A375 (cell line): ENCODE measurements around the gene PCDHGB2. TPM values are rescaled to one million over a fixed set of nuclear protein-coding genes. Genes with fewer than 3 reads are reported as not detected.

Experiments
- total RNA-seq: library from RNA; depleted of rRNA; stranded (reverse); fragments of >200 nt; shearing (Covaris generic); gene quantifications from 2 replicates; pipeline ENCODE4 v1.2.3, GENCODE V29; 2014; rRNA removed

Gene PCDHGB2
- 1.9 and 2.3 TPM in 2 replicates for total RNA-seq

GRCh38 chr5:141359790-141360426 is at the start of gene PCDHGB2:
PCDHGB2 (plus strand) TSS chr5:141359994; CDS start chr5:141360136, 142 bp downstream.

GRCh38 chr5:141320225-141321169 is 39.3 kb upstream of the PCDHGB2 start, which contains the start of gene TAF7:
TAF7 (minus strand) TSS chr5:141320784; CDS start chr5:141320044, 740 bp downstream.

DNA sequence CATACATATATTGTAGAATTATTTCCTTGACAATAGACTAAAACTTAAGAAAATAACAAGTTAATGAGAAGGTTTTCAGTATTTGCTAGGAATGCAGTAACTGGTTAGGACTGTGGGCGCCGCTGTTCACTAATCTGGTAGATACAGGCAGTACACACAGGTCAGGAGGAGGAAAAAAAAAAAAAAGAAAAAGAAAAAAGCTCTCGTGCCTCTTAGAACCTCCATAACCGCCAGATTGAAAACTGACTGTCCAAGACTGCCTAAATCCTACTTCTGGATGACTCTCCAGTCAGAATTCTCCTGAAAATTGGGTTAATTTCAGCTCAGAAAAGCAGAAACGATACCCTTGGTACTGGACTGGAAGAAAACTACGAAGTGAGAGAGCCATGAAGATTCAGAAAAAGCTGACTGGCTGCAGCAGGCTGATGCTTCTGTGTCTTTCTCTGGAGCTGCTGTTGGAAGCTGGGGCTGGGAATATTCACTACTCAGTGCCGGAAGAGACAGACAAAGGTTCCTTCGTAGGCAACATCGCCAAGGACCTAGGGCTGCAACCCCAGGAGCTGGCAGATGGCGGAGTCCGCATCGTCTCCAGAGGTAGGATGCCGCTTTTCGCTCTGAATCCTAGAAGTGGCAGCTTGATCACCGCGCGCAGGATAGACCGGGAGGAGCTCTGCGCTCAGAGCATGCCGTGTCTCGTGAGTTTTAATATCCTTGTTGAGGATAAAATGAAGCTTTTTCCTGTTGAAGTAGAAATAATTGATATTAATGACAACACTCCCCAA is 29.3 kb upstream of the PCDHGB2 start, which contains the start of gene PCDHGA1:
Gene PCDHGA1, plus strand, starts transcription at position 216 of the 782 bp plus-strand sequence.

DNA sequence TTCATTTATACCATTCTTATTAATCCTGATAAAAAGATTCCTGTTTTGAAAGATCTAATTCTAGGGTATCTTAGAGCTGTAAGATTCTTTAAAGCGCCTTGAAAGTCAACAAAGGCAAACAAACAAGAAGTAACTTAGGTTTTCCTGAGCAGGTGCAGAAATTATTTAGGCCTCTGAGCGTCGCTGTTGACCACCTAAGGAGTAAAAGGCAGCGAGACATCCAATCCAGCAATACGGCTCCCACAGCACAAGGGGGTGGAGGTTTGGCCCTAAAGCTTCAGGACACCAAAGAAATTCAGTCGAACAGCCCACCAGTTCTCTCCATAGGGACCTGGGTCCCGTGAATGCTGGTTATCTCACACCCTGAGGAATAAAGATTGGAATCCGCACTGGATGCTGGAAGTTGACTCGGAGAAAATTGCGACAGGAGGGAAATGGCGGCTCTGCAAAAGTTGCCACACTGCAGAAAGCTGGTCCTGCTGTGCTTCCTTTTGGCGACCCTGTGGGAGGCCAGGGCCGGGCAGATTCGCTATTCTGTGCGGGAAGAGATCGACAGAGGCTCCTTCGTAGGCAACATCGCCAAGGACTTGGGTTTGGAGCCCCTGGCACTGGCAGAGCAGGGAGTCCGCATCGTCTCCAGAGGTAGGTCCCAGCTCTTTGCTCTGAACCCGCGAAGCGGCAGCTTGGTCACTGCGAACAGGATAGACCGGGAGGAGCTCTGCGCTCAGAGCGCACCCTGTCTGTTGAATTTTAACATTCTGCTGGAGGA is 21.1 kb upstream of the PCDHGB2 start, which contains the start of gene PCDHGA2:
Gene PCDHGA2, plus strand, starts transcription at position 223 of the 769 bp plus-strand sequence.

GRCh38 chr5:141343242-141343952 is 16.4 kb upstream of the PCDHGB2 start, which contains the start of gene PCDHGA3:
PCDHGA3 (plus strand) TSS chr5:141343829; CDS start chr5:141344034, 205 bp downstream.

GRCh38 chr5:141349917-141350619 is 9.7 kb upstream of the PCDHGB2 start, which contains the start of gene PCDHGB1:
PCDHGB1 (plus strand) TSS chr5:141350099; CDS start chr5:141350261, 162 bp downstream.

GRCh38 chr5:141354900-141355469 is 4.8 kb upstream of the PCDHGB2 start, which contains the start of gene PCDHGA4:
PCDHGA4 (plus strand) TSS chr5:141355021; CDS start chr5:141355108, 87 bp downstream.

GRCh38 chr5:141363952-141364660 is 4.3 kb downstream of the PCDHGB2 start, which contains the start of gene PCDHGA5:
PCDHGA5 (plus strand) TSS chr5:141364162; CDS start chr5:141364331, 169 bp downstream.

DNA sequence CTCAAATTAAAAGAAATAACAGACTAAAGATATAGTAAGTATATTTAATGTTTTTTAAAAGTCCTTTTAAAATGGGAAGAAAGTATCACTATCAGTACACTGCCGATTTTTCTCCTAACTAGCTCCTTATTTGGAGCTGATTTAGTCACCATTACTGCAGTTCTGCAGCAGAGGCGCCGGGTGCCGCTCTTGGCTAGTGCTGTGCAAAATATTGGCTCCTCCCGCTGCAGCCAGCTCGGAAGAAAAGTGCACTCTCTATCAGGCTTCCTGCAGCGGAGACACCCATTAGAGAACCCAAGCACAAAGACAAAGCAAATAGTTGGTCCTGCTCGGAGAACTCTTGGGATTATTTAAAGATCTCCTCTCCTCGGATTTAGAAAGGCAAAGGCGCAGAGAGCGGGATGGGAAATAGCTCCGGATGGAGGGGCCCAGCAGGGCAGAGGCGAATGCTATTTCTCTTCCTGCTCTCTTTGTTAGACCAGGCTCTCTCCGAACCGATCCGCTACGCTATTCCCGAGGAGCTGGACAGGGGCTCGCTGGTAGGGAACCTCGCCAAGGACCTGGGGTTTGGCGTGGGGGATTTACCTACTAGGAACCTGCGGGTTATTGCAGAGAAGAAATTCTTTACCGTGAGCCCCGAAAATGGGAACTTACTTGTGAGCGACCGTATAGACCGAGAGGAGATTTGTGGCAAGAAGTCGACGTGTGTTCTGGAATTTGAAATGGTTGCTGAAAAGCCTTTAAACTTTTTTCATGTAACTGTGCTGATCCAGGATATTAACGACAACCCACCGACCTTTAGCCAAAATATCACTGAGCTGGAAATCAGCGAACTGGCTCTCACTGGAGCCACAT is 10.4 kb downstream of the PCDHGB2 start, which contains the start of gene PCDHGB3:
Gene PCDHGB3, plus strand, starts transcription at position 249 of the 855 bp plus-strand sequence. Its CDS starts 153 bp downstream, at position 402.

DNA sequence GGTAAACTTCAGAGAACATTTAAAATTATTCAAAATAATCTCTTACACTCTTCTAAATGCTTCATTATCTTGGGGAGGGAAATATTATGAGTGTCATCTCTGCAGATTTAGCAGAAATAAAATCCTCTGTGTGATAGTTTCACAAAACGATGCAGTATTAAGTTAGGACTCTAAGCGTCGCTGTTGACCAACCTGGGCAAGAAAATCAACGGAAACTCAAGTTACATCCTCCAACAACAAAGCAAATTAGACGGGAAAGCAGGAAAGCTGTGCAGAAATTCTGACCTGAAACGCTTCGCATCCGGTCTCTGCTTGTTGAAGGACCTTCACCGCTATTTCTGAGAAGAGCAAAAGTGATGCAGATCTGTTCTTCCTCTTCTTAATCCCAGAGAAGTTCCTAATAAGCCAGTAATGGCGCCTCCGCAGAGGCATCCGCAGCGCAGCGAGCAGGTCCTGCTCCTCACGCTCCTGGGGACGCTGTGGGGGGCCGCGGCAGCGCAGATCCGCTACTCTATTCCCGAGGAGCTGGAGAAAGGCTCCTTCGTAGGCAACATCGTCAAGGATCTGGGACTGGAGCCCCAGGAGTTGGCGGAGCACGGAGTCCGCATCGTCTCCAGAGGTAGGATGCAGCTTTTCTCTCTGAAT is 14.0 kb downstream of the PCDHGB2 start, which contains the start of gene PCDHGA6:
Gene PCDHGA6, plus strand, starts transcription at position 219 of the 645 bp plus-strand sequence. Its CDS starts 193 bp downstream, at position 412.

GRCh38 chr5:141382469-141383294 is 22.9 kb downstream of the PCDHGB2 start, which contains the start of gene PCDHGA7:
PCDHGA7 (plus strand) TSS chr5:141382742; CDS start chr5:141382900, 158 bp downstream.

GRCh38 chr5:141387557-141388311 is 27.9 kb downstream of the PCDHGB2 start, which contains the start of gene PCDHGB4:
PCDHGB4 (plus strand) TSS chr5:141387698; CDS start chr5:141387885, 187 bp downstream.

GRCh38 chr5:141392429-141393198 is 32.8 kb downstream of the PCDHGB2 start, which contains the start of gene PCDHGA8:
PCDHGA8 (plus strand) TSS chr5:141392633; CDS start chr5:141392814, 181 bp downstream.

